Mesothelial cell of epicardium (in vitro differentiated cells): Measurements from ENCODE around the gene WHRN. TPM values are rescaled to one million over a fixed set of nuclear protein-coding genes. Genes with fewer than 3 reads are reported as not detected.

Experiments used
- DNase-seq, 2 experiments: peaks; one replicate each; pipeline ENCODE4 v3.0.0; 2021; ENCODE audit warnings: low spot score in 2 of 2; ENCODE audit not compliant: unreplicated experiment in 2 of 2
- H3K27ac Mint-ChIP-seq: 2 replicates; pipeline ENCODE4 v1.8.0; 2021; ENCODE audit warnings: mixed read lengths
- H3K27me3 Mint-ChIP-seq: 2 replicates; pipeline ENCODE4 v1.8.0; 2021; ENCODE audit warnings: low read depth, mixed read lengths
- H3K36me3 Mint-ChIP-seq: 2 replicates; pipeline ENCODE4 v1.8.0; 2021; ENCODE audit warnings: mixed read lengths
- H3K4me1 Mint-ChIP-seq: 2 replicates; pipeline ENCODE4 v1.8.0; 2021; ENCODE audit warnings: mixed read lengths
- H3K4me3 Mint-ChIP-seq: 2 replicates; pipeline ENCODE4 v1.8.0; 2021; ENCODE audit warnings: mild to moderate bottlenecking, moderate library complexity, mixed read lengths
- H3K9me3 Mint-ChIP-seq: 2 replicates; pipeline ENCODE4 v1.8.0; 2021; ENCODE audit warnings: mixed read lengths
- CTCF ChIP-seq: fragments of 200-600 bp; sonication (generic); IDR thresholded peaks from one replicate; pipeline ENCODE4 v1.5.0; 2021; ENCODE audit warnings: antibody characterized with exemption; ENCODE audit not compliant: unreplicated experiment
- total RNA-seq: library from RNA; stranded (reverse); gene quantifications from 3 replicates; pipeline ENCODE4 v1.2.1, GENCODE V29; 2021

Gene WHRN
- total RNA-seq, 1 donor from 2014 or later, result 25.5 TPM

- H3K27me3 Mint-ChIP-seq, result no peaks in the 10 kb centered on the region
- peaks cover 36% of the 10 kb centered on the region for H3K4me1 Mint-ChIP-seq
- no peak overlapping the region for H3K4me3 Mint-ChIP-seq
- no peaks in the 10 kb centered on the region for H3K36me3 Mint-ChIP-seq
- no peak for TF ChIP-seq CTCF
- no peak for DNase-seq
- no peaks in the 10 kb centered on the region for H3K9me3 Mint-ChIP-seq
- H3K27ac Mint-ChIP-seq, result peak overlapping the region; percentile 78
Measured at GRCh38 chr9:114394523-114395333, 110.5 kb downstream of the WHRN start.

- H3K9me3 Mint-ChIP-seq, result no peaks in the 10 kb centered on the region
- peaks cover 48% of the 10 kb centered on the region for H3K4me1 Mint-ChIP-seq
- DNase-seq, result no peak
- peak overlapping the region; percentile 78 for H3K27ac Mint-ChIP-seq
- no peak for TF ChIP-seq CTCF
- H3K4me3 Mint-ChIP-seq, result no peak overlapping the region
- no peaks in the 10 kb centered on the region for H3K36me3 Mint-ChIP-seq
- no peaks in the 10 kb centered on the region for H3K27me3 Mint-ChIP-seq
Measured at GRCh38 chr9:114392749-114393112, 112.5 kb downstream of the WHRN start.

DNA sequence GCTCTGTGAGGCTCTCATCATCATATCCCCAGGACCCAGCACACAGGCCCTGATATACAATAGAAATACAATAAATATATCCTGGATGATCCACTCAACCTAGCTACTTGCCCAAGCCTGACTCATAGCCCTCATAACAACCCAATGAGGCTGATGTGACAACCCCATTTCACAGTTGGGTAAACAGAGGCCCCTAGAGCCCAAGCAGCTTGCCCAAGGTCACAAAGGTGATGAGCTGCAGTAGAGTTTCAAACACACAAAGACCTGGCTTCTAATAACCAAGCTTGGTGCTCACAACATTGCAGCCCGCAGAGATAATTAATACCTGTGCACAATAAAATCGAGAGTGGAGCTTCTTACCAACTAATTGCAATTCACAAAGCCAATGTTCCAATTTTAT lies 114.3 kb downstream of the WHRN start:
- H3K4me3 Mint-ChIP-seq, result no peak overlapping the region
- H3K27ac Mint-ChIP-seq, result no peak overlapping the region
- H3K4me1 Mint-ChIP-seq, result peaks cover 55% of the 10 kb centered on the region
- H3K36me3 Mint-ChIP-seq, result no peaks in the 10 kb centered on the region
- no peak for TF ChIP-seq CTCF
- H3K9me3 Mint-ChIP-seq, result no peaks in the 10 kb centered on the region
- H3K27me3 Mint-ChIP-seq, result no peaks in the 10 kb centered on the region
- DNase-seq, result no peak

GRCh38 chr9:114389612-114390368 lies 115.5 kb downstream of the WHRN start:
- DNase-seq, result no peak
- H3K9me3 Mint-ChIP-seq, result no peaks in the 10 kb centered on the region
- H3K27ac Mint-ChIP-seq, result no peak overlapping the region
- H3K27me3 Mint-ChIP-seq, result no peaks in the 10 kb centered on the region
- H3K4me1 Mint-ChIP-seq, result peaks cover 47% of the 10 kb centered on the region
- no peak overlapping the region for H3K4me3 Mint-ChIP-seq
- TF ChIP-seq CTCF, result no peak
- no peaks in the 10 kb centered on the region for H3K36me3 Mint-ChIP-seq

- Mint-ChIP-seq H3K4me3 (peak overlapping the region; percentile 87), H3K27ac (peak overlapping the region; percentile 95)
Measured at GRCh38 chr9:114388764-114389375, 116.4 kb downstream of the WHRN start.

More at GRCh38 chr9:114388764-114389375, 116.4 kb downstream of the WHRN start:
- no peak for DNase-seq
- Mint-ChIP-seq H3K4me1 (peaks cover 47% of the 10 kb centered on the region), H3K27me3 (no peaks in the 10 kb centered on the region), H3K36me3 (no peaks in the 10 kb centered on the region), H3K9me3 (no peaks in the 10 kb centered on the region)
- TF ChIP-seq CTCF, result no peak
